GM12878 (cell line): ENCODE data around the gene HECTD4. TPM values are rescaled to one million over a fixed set of nuclear protein-coding genes. Genes with fewer than 3 reads are reported as not detected.

Experiments used
- BMI1 ChIP-seq: fragments of 450-650 bp; IDR thresholded peaks from 2 replicates; pipeline ENCODE4 v1.6.1; 2016; ENCODE audit warnings: mild to moderate bottlenecking, moderate library complexity, borderline replicate concordance
- CHD2 ChIP-seq: IDR thresholded peaks from 2 replicates; pipeline ENCODE4 v1.6.1; 2011; ENCODE audit warnings: low read depth, low read length, improper control_type of control experiment, borderline replicate concordance
- CTCF ChIP-seq, 3 experiments: IDR thresholded peaks in 2 of 3; conservative IDR thresholded peaks in 1 of 3; 2 replicates each; pipeline ENCODE4 v1.5.1; 2011; ENCODE audit warnings: low read depth in 3 of 3, low read length in 3 of 3, mild to moderate bottlenecking in 3 of 3, control low read depth in 2 of 3, moderate library complexity in 2 of 3, inconsistent platforms in 1 of 3, mixed read lengths in 1 of 3; ENCODE audit not compliant: control insufficient read depth in 2 of 3, insufficient read depth in 1 of 3; ENCODE audit errors: extremely low read depth in 1 of 3
- ESRRA ChIP-seq: IDR thresholded peaks from 2 replicates; pipeline ENCODE4 v1.6.1; 2012; ENCODE audit warnings: mild to moderate bottlenecking, low read length, improper control_type of control experiment
- NFYA ChIP-seq: IDR thresholded peaks from 2 replicates; pipeline ENCODE4 v1.6.1; 2011; ENCODE audit warnings: low read depth, mild to moderate bottlenecking, low read length, improper control_type of control experiment, borderline replicate concordance
- PRDM15 ChIP-seq: fragments of 450-650 bp; formaldehyde crosslinking; IDR thresholded peaks from 2 replicates; pipeline ENCODE4 v1.4.0; 2020; ENCODE audit warnings: mild to moderate bottlenecking, moderate library complexity
- RCOR1 ChIP-seq: conservative IDR thresholded peaks from 2 replicates; pipeline ENCODE4 v1.6.1; 2012; ENCODE audit warnings: low read depth, low read length, improper control_type of control experiment
- SP1 ChIP-seq: IDR thresholded peaks from one replicate; pipeline ENCODE4 v1.6.1; 2011; ENCODE audit warnings: low read depth, low read length
- SREBF2 ChIP-seq: IDR thresholded peaks from 2 replicates; pipeline ENCODE4 v1.6.1; 2012; ENCODE audit warnings: mild to moderate bottlenecking, low read length
- STAT3 ChIP-seq: IDR thresholded peaks from 2 replicates; pipeline ENCODE4 v1.6.1; 2011; ENCODE audit warnings: low read depth, low read length, improper control_type of control experiment
- TARDBP ChIP-seq: IDR thresholded peaks from 2 replicates; pipeline ENCODE4 v1.6.1; 2016; ENCODE audit warnings: borderline replicate concordance
- TCF3 ChIP-seq: IDR thresholded peaks from 2 replicates; pipeline ENCODE4 v1.6.1; 2012; ENCODE audit warnings: low read depth, mild to moderate bottlenecking, low read length, borderline replicate concordance; ENCODE audit not compliant: insufficient read depth
- YBX1 ChIP-seq: fragments of 450-650 bp; IDR thresholded peaks from 2 replicates; pipeline ENCODE4 v1.6.1; 2016; ENCODE audit warnings: antibody characterized with exemption
- polyA plus RNA-seq, 11 experiments: library from polyadenylated mRNA; depleted of rRNA in 4 of 11; unstranded in 6 of 11; stranded (reverse) in 5 of 11; fragments of >200 nt; fragmentation: Nextera tagmentation in 4 of 11; fragmentation: Illumina TruSeq in 1 of 11; extraction: Ambion mirVana in 4 of 11; extraction: Trizol in 1 of 11; gene quantifications; 1 replicate in 1 of 11; 2 replicates in 10 of 11; pipeline versions ENCODE4 v1.2.1 to v1.2.3, GENCODE V29; 2011 to 2016; ENCODE audit warnings: inconsistent platforms in 2 of 11, missing spikeins in 2 of 11, low read depth in 1 of 11
- total RNA-seq, 4 experiments: library from RNA; depleted of rRNA in 3 of 4; stranded (reverse); fragments of >200 nt in 3 of 4; fragmentation: Illumina TruSeq in 1 of 4; extraction: Trizol in 1 of 4; gene quantifications; 2 replicates each; pipeline versions ENCODE4 v1.2.1 to v1.2.3, GENCODE V29; 2013 to 2021

The HECTD4 gene
- total and polyA plus RNA-seq, 10 of the 15 experiments (the other 5 are each of a cell fraction or from before 2014, with no cell fraction given), result 5.8 to 43.9 (median 17.9) TPM

- TF ChIP-seq CTCF (IDR thresholded peaks at IDR 0.05 in 2 of 3, conservative IDR thresholded peaks at IDR 0.05 in 1 of 3; ENCODE audit: control insufficient read depth in 2 of 3, extremely low read depth in 1 of 3, insufficient read depth in 1 of 3, low read depth in 3 of 3, low read length in 3 of 3) (no peak), ESRRA (no peak), SP1 (no peak), PRDM15 (CRISPR knock-in tag) (no peak), BMI1 (no peak), SREBF2 (no peak), CHD2 (no peak), YBX1 (no peak), TCF3 (no peak), RCOR1 (no peak), STAT3 (no peak), TARDBP (no peak), NFYA (no peak)
These were observed 54.9 kb downstream of the HECTD4 start (continued) for GRCh38 chr12:112327209-112327938.
